Measurements from ENCODE around the gene LRP2BP. TPM values are rescaled to one million over a fixed set of nuclear protein-coding genes. Genes with fewer than 3 reads are reported as not detected.

The LRP2BP gene
- total and polyA plus RNA-seq, 9 donors = 0.77 to 5.9 (median 3.0) TPM

- Histone ChIP-seq H3K27me3 (no peaks in the 10 kb centered on the region), H3K36me3 (no peaks in the 10 kb centered on the region), H3K4me1 (ENCODE audit: insufficient read depth) (no peaks in the 10 kb centered on the region), H3K27ac (no peak overlapping the region), H3K9me3 (no peaks in the 10 kb centered on the region), H3K4me3 (no peak overlapping the region)
- WGBS, 3 donors = 94 to 95% (median 95%) methylated on average over 11 of the region's 11 CpGs
- TF ChIP-seq CTCF (IDR thresholded peaks at IDR 0.05) (no peak), EP300 (IDR thresholded peaks at IDR 0.05) (no peak), POLR2A (IDR thresholded peaks at IDR 0.05) (no peak)
- DNase-seq = no peak
- intact Hi-C loops (cut with DNase I) = no loop called here
Measured at GRCh38 chr4:185371702-185372101, 24.0 kb downstream of the LRP2BP start.

- no peaks in the 10 kb centered on the region for H3K9me3 ChIP-seq
- no peak for DNase-seq
- no peak overlapping the region for H3K4me3 ChIP-seq
- H3K36me3 ChIP-seq = no peaks in the 10 kb centered on the region
- H3K27ac ChIP-seq = no peak overlapping the region
- H3K27me3 ChIP-seq = no peaks in the 10 kb centered on the region
- intact Hi-C loops (cut with DNase I) = no loop called here
- WGBS, 3 donors = 95 to 97% (median 96%) methylated on average over 11 of the region's 11 CpGs
- TF ChIP-seq EP300 (IDR thresholded peaks at IDR 0.05) (no peak), CTCF (IDR thresholded peaks at IDR 0.05) (no peak), POLR2A (IDR thresholded peaks at IDR 0.05) (no peak)
- H3K4me1 ChIP-seq (ENCODE audit: insufficient read depth) = no peaks in the 10 kb centered on the region
Measured at GRCh38 chr4:185370268-185370949, 25.3 kb downstream of the LRP2BP start.

- H3K4me3 ChIP-seq = no peak overlapping the region
- H3K9me3 ChIP-seq = no peaks in the 10 kb centered on the region
- H3K27ac ChIP-seq = no peak overlapping the region
- H3K27me3 ChIP-seq = no peaks in the 10 kb centered on the region
- TF ChIP-seq POLR2A (IDR thresholded peaks at IDR 0.05) = no peak
- no peak for TF ChIP-seq CTCF (IDR thresholded peaks at IDR 0.05)
- no peak for TF ChIP-seq EP300 (IDR thresholded peaks at IDR 0.05)
- no peaks in the 10 kb centered on the region for H3K4me1 ChIP-seq (ENCODE audit: insufficient read depth)
- intact Hi-C loops (cut with DNase I) = no loop called here
- WGBS, 3 donors = 33 to 49% (median 48%) methylated on average over 3 of the region's 3 CpGs
- H3K36me3 ChIP-seq = no peaks in the 10 kb centered on the region
- no peak for DNase-seq
Measured at GRCh38 chr4:185369731-185370130, 26.0 kb downstream of the LRP2BP start.

GRCh38 chr4:185364886-185365285 lies 30.8 kb downstream of the LRP2BP start:
- WGBS, 3 donors = 96 to 98% (median 97%) methylated on average over 5 of the region's 5 CpGs
- H3K4me3 ChIP-seq = no peak overlapping the region
- no peaks in the 10 kb centered on the region for H3K36me3 ChIP-seq
- no peak overlapping the region for H3K27ac ChIP-seq
- no peak for DNase-seq
- intact Hi-C loops (cut with DNase I) = no loop called here
- H3K4me1 ChIP-seq (ENCODE audit: insufficient read depth) = no peaks in the 10 kb centered on the region
- no peaks in the 10 kb centered on the region for H3K9me3 ChIP-seq
- TF ChIP-seq CTCF (IDR thresholded peaks at IDR 0.05) (no peak), EP300 (IDR thresholded peaks at IDR 0.05) (no peak), POLR2A (IDR thresholded peaks at IDR 0.05) (no peak)
- H3K27me3 ChIP-seq = no peaks in the 10 kb centered on the region
